Endometrial microvascular endothelial cells (primary cell): ENCODE measurements around the gene FGF22. TPM values are rescaled to one million over a fixed set of nuclear protein-coding genes. Genes with fewer than 3 reads are reported as not detected.
"Not testable (repeated sequence)": the region's sequence is repeated elsewhere in the genome, so short reads cannot be mapped to it uniquely, and the experiment has no call there.

ENCODE experiments used
- in situ Hi-C: cut with HindIII; loops from 2 replicates; pipeline ENCODE4 v1.10.0; 2017; ENCODE audit warnings: low sequenced_read_pairs, low pct_unique_long_range_greater_than_20kb; ENCODE audit errors: inconsistent ontology term
- total RNA-seq: library from RNA; depleted of rRNA; stranded (reverse); fragments of >200 nt; gene quantifications from one replicate; pipeline ENCODE4 v1.2.3, GENCODE V29; 2015; ENCODE audit errors: inconsistent ontology term

The FGF22 gene
- total RNA-seq, result not detected

DNA sequence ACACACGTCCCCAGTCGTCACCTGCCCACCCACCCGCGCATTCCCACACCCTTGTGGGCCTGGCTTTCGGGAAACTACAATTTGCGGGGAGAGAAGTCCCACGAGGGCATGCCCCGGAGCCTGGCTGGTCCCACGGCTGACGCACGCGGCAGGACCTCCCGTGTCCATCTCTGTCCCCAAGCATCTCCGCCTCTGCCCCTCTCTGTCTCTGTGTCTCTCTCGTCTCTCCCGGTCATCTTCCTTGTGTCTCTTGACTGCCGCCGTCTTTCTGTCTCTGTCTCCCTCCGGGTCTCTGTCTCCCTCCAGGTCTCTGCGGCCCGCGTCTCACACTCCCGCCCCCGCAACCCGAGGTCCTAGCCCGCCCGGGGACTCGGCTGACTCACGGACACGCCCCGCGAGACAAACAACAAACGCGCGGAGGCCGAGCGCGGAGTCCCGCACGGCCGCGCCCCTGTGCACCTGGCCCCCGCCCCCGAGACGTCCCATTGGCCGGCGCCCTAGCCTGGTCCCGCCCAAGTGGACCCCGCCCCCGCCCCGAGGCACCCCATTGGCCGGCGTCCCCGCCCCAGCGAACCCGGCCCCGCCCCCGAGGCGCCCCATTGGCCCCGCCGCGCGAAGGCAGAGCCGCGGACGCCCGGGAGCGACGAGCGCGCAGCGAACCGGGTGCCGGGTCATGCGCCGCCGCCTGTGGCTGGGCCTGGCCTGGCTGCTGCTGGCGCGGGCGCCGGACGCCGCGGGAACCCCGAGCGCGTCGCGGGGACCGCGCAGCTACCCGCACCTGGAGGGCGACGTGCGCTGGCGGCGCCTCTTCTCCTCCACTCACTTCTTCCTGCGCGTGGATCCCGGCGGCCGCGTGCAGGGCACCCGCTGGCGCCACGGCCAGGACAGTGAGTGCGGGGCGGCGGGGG is at the start of gene FGF22:
FGF22 (plus strand) TSS at position 627 of the 908 bp plus-strand sequence; CDS start at position 674, 47 bp downstream.
- in situ Hi-C loops, result no loop called here

DNA sequence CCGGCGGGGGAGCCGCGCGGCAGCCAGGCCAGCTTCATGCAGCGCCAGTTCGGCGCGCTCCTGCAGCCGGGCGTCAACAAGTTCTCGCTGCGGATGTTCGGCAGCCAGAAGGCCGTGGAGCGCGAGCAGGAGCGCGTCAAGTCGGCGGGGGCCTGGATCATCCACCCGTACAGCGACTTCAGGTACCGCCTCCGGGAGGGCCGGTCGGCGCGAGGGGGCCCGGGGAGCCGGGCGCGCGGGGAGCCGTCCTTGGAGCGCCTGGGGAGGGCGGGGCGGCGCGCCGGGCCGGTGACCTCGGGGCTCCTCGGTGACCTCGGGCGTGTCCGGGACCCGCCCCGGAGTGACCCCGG is 49.3 kb upstream of the FGF22 start:
- in situ Hi-C loops, result no loop called here

DNA sequence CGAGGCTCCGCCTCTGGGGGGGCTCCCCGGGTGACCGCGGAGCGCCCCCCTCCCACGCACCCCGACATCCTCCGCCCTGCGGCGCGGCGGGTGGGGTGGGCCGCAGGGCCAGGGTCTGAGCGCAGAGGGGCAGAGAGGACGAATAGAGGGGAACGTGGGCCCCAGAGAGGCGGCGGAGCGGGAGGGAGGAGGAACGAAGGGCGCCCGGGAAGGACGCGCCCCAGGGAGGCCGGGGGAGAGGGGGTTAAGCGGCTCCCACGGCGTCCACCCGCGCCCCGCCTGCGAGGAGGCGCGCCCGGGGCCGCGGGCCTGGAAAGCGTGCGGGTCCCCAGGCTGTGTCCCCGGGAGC is 49.0 kb upstream of the FGF22 start:
- in situ Hi-C loops, result no loop called here

DNA sequence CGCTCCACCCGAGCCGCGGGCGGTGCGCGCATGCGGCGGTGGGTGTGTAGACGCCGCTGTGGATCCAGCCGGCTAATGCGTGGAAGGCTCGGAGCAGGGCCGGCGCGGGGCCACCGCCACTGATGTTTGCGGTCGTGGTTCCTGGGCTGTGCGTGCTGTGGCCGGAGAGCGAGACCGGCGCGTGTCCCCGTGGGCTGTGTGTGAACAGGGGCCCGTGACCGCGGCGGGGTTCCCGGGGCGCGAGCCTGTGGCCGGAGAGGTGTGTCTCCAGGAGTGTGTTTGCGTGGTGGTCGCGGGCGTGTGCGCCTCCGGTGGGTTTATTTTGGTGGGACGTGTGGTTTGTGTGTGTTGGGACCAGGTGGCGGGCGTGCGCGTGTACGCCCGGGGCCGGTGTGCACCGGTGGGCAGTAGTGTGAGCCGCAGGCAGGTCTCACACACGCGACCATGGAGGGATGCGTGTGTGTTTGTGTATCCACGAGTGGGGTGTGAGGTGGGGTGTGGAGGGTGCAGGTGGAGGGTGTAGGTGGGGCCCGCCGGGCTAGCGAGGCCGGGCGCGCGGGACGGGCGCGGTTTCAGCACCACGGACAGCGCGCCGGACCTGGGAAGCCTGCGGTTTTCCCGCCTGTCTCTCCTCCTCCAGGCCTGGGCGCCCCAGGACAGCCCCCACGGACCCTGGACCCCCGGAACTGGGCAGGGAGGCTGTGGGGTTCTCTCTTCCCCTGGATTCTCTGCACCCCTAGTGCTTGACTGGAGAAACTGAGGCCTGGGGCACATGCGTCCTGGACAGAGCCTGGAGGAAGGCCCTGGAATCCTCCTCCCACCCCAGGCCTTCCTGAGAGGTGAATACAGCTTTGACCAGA is 48.4 kb upstream of the FGF22 start:
- in situ Hi-C loops, result no loop called here

DNA sequence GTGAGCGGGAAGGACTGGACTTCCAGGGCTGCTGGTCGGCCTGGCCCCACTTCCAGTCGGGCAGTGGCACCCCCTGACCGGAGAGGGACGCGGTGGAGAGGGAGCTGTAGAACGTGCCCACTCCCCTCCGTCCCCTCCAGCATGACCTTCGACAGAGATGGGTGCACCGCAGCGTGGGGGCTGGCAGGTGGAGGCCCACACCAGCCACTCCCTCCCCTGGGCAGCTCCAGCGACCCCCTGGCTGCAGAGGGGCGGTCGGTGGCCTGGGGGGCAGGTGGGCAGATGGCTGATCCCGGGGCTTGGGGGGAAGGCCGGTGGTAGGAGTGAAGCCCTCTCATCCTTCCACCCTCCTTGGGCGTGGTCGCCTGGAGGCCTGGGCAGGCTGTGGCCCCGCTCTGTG is 47.6 kb upstream of the FGF22 start:
- in situ Hi-C loops, result no loop called here

DNA sequence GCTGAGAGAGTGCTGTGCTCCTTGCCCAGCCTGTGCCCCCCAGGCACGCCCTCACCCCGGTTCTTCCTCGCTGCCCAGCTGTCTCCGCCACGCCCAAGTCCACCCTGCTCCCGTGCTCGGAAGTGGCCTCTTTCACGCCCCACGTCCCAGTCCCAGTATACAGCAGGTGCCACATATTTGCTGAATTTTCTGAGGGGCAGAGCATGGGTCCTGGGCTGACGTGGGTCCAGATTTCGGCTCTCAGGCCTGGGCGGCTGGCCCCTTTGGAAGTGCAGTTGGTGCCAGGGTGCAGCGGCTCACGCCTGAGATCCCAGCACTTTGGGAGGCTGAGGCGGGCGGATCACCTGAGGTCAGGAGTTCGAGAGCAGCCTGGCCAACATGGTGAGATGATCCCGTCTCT is 46.6 kb upstream of the FGF22 start:
- in situ Hi-C loops, result no loop called here

DNA sequence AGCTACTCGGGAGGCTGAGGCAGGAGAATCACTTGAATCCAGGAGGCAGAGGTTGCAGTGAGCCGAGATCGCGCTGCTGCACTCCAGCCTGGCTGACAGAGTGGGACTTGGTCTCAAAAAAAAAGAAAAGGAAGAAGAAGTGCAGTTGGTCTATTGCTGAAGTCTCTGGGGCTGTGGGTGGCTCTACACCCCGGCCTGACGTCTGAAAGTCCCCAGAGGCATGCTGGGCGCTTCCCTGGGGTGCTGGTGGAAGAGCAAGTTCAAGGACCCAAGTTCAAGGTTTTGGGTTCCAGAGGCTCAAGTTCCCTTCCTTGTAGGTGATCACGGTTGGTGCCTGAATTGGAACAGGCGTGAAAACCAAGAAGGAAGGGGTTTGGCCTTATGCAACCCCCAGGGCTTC is 46.2 kb upstream of the FGF22 start:
- in situ Hi-C loops, result no loop called here

DNA sequence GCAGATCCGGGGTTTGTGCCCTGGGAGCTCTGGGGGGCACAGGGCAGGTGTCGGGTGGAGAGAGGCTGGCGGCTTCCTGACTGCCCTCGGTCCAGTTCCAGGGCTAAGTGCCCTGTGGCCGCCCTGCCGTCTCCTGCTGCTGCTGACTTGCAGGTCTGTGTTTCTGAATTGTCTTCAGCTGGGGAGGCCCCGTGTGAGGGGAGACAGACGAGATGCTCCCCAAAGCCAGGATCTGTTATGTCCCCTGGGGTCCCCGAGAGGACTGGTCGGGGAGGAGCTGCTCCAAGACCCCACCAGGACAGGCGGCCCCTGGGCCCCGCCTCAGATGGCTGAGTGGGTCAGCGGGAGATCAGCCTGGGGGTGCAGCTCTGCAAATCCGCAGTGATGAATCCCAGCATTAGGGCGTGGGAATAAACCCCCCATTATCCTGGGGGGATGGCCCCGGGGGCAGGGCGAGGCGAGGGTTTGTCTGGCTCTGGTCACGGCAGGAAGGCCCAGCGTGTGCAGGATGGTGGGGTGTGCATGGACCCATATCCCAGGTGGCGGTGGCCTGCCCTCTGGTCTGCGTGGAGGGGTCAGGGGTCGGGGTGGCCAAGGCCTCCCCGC is 45.3 kb upstream of the FGF22 start:
- in situ Hi-C loops, result no loop called here

DNA sequence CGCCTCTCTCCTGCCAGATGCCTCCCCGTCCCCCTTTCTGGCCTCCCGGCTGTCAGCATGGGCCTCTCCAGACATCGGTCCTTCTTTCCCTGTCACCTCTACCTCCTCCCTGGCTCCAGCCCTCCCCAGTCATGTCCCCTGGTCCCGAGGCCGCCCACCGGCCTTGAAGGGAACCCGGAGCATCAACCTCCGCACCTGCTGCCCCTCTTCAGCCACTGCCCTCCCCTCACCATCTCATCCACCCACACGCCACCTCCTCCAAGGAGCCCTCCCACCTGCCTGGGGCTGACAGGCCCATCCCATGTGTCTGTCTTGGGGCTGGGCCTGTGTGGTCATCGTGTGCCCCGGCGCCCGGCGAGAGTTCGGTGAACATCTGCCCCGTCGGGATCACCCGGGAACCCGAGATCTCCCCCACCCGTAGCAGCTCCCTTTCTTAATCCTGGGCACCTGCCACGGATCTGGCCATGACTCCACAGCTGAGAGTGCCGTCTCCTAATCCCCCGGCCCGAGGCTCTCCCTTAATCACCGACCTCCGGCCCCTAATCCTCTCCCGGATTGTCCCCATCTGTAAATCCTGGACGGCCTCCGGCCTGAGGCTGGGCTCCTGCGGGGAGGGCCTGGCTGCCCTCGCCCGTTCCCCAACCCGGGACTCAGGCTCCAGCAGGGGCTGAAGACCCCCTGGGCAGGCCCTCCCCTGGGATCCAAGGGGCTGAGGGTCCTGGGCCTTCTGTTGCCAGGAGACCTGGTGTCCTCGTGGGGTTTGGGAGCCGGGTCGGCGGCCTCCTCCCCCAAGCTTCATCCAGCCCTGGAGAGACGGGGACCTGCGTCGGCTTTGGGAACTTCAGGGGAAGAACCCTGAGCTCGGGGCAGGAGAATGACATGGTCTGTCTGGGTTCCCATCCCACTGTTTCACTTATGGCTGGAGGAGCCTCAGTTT is 44.1 kb upstream of the FGF22 start:
- in situ Hi-C loops, result no loop called here

DNA sequence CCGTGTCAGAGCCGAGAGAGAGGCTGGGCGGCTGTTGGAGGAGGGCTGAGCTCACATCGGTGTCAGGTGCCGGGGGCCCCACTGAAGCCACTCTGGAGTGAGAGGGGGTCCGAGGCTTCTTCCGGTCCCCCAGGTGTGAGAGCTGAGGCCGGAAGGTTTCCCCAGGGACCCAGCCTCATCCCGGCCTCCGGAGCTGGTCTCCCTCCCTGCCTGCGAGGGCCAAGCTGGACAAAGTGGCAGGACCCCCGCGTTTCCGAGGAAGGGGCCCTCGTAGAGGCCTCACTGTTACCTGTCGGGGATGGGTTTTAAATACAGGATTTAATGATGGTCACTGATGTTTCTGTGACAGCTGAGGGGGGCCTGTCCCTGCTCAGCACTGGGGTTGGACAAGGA is 43.4 kb upstream of the FGF22 start:
- in situ Hi-C loops, result no loop called here

DNA sequence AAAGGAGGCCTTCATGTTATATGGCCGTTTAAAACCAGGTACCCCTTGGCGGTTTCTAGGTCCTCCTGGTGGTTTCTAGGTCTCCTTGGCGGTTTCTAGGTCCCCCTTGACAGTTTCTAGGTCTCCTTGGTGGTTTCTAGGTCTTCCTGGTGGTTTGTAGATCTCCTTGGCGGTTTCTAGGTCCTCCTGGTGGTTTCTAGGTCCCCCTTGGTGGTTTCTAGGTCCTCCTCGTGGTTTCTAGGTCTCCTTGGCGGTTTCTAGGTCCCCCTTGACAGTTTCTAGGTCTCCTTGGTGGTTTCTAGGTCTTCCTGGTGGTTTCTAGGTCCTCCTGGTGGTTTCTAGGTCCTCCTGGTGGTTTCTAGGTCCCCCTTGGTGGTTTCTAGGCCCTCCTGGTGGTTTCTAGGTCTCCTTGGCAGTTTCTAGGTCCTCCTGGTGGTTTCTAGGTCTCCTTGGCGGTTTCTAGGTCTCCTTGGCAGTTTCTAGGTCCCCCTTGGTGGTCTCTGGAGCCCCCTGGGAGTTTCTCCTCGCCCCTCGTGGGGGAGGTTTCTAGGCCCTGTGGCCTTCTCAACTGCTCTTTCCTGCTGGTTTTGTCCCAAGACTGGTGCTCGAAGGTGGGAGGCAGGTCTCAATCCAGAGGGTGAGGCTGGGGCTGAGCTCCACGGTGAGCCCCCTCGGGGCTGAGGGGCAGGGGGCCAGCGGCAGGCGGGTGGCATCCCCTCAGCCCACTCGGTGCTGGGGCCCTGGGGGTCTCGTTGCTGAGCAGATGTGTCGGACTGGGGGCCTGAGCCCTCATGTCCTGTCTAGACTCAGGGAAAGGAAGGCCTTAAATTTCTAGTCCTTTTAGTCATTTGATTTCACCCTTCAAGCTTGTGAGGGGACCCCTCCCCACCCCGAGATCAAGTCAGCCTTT is 42.0 kb upstream of the FGF22 start:
- in situ Hi-C loops, result no loop called here

DNA sequence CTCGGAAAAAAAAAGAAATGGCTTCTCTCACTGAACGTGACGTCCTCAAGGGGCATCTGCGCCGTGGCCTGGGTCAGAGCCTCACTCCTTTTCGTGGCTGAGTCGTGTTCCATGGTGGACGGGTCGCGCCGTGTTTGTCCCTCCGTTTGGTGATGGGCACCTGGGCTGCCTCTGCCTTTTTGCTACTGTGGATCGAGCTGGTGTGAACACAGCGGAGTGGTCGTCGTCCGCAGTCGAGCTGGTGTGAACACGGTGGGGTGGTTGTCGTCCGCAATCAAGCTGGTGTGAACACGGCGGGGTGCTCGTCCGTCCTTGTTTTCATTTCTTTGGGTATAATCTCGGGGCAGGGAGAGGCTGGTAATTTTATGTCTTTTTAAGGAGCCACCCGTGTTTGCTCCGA is 38.4 kb upstream of the FGF22 start:
- in situ Hi-C loops, result no loop called here

DNA sequence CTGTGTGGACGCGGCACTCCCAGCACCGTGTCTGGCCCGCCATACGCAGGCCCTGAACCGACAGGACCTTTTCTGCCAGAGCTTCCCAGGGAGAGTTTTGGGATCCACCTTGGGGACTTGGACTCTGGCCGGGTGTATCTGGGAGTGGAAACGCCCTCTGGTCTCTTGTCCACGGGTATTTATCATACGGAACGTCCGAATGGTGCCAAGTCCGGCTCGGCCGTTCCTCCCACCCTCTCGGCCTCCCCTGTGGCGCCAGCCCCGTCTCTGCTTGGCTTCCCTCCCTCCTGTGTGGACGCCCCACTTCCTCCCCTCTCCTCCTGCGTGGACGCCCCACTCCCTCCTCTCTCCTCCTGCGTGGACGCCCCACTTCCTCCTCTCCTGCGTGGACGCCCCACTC is 37.9 kb upstream of the FGF22 start:
- in situ Hi-C loops, result no loop called here

DNA sequence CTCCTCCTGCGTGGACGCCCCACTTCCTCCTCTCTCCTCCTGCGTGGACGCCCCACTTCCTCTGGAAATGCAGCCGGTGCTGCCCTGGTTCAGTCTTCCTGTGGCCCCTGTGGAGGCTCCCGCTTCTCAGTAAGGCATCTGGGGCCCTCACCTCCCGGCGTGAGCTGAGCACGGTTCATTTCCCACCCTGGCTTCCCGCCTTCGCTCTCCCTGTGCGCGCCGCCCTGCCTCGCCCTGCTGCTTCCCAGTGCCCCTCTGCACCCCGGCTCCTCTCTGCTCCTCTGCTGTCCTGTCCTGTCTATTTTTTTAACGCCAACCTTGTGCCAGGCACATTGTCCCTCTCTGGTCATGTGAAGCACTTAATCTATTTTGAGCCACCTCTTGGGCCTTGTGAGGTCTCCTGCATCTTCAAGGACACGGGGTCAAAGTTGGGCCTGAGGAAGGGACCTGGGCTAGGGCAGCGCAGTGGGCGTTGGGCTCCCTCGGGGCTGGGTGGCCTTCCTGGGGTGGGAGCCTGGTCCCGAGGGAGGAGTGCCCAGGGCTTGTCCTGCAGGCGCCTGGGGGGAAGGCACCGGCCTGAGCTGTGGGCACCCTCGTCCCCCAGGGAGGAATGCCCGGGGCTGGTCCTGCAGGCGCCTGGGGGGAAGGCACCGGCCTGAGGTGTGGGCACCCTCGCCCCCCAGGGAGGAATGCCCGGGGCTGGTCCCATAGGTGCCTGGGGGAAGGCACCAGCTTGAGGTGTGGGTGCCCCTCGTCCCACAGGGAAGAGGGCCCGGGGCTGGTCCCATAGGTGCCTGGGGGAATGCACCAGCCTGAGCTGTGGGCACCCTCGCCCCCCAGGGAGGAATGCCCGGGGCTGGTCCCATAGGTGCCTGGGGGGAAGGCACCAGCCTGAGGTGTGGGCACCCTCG is 37.0 kb upstream of the FGF22 start:
- in situ Hi-C loops, result no loop called here

DNA sequence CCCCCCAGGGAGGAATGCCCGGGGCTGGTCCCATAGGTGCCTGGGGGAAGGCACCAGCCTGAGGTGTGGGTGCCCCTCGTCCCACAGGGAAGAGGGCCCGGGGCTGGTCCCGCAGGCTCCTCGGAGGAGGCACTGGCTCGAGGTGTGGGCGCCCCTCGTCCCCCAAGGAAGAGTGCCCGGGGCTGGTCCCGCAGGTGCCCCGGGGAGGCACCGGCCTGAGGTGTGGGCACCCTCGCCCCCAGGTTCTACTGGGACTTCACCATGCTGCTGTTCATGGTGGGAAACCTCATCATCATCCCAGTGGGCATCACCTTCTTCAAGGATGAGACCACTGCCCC is 36.4 kb upstream of the FGF22 start:
- in situ Hi-C loops, result not testable (repeated sequence)

DNA sequence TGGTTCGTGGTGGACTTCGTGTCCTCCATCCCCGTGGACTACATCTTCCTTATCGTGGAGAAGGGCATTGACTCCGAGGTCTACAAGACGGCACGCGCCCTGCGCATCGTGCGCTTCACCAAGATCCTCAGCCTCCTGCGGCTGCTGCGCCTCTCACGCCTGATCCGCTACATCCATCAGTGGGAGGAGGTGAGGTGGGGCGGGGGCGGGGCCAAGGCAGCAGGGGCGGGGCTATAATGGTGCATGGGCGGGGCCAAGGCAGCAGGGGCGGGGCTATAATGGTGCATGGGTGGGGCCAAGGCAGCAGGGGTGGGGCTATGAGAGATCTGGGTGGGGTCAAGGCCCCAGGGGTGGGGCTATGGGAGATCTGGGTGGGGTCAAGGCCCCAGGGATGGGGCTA is 35.9 kb upstream of the FGF22 start:
- in situ Hi-C loops, result not testable (repeated sequence)

DNA sequence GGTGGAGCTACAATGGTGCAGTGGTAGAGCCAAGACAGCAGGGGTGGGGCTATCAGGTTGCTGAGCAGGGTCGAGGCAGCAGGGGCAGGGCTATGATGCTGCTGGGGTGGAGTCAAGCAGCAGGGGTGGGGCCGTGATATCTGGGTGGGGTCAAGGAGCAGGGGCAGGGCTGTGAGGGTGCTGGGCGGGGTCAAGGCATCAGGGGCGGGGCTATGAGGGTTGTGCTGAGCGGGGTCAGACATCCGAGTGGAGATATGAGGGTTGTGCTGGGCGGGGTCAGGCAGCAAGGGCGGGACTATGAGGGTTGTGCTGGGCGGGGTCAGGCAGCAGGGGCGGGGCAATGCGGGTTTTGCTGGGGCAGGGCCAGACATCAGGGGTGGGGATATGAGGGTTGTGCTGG is 35.3 kb upstream of the FGF22 start:
- in situ Hi-C loops, result no loop called here
